HCT116 (cell line): Measurements from ENCODE around the gene KSR1. TPM values are rescaled to one million over a fixed set of nuclear protein-coding genes. Genes with fewer than 3 reads are reported as not detected.

ENCODE experiments used
- ATAC-seq: fragments of 200-7000 bp; cut with Tn5 transposase; 2 replicates; pipeline ENCODE4 v1.9.1; 2020; ENCODE audit warnings: mild to moderate bottlenecking, moderate library complexity
- BruUV-seq: library from RNA; stranded (reverse); fragments of 400-500 nt; replicated peaks from 2 replicates; lab custom pipeline; 2021; lab: Mats Ljungman, UMichigan
- CTCF ChIA-PET: fragments of 300-600 bp; sonication (Branson Sonifier 250); formaldehyde crosslinking; loops from one replicate; lab custom pipeline; 2021; ENCODE audit warnings: antibody characterized with exemption; lab: Charles Lee
- POLR2A ChIA-PET: fragments of 300-600, 350-600 bp; sonication (Branson Sonifier 250); formaldehyde crosslinking; loops from one replicate; lab custom pipeline; 2021; ENCODE audit warnings: antibody characterized with exemption; lab: Charles Lee
- RAD21 ChIA-PET, 2 experiments: fragments of 300-600 bp; sonication (Branson Sonifier 250); formaldehyde crosslinking; loops; one replicate each; lab custom pipeline; 2023; ENCODE audit warnings: low total read pairs in 2 of 2; ENCODE audit not compliant: uncharacterized antibody in 2 of 2, unreplicated experiment in 2 of 2, low non-redundant PET in 1 of 2; lab: Charles Lee
- DNase-seq: peaks from one replicate; pipeline ENCODE4 v3.0.0-alpha.2; 2010; ENCODE audit warnings: low read depth, low spot score
- H2AFZ ChIP-seq: fragments of 200-600 bp; shearing (Covaris generic), sonication (generic); 2 replicates; pipeline ENCODE4 v1.6.1; 2017; ENCODE audit warnings: low read depth, mixed run types, mixed read lengths, antibody characterized with exemption, low read length; ENCODE audit not compliant: poor library complexity, severe bottlenecking
- H3K27ac ChIP-seq: 2 replicates; pipeline ENCODE4 v1.5.1; 2012; ENCODE audit warnings: low read depth, low read length
- H3K27me3 ChIP-seq: fragments of 200-600 bp; sonication (generic); 2 replicates; pipeline ENCODE4 v1.6.1; 2016; ENCODE audit warnings: mixed run types, low read length, mixed read lengths; ENCODE audit not compliant: insufficient read depth
- H3K36me3 ChIP-seq, 2 experiments: fragments of 200-500 bp in 1 of 2; fragments of 200-600 bp in 1 of 2; sonication (Bioruptor generic) in 1 of 2; sonication (generic) in 1 of 2; 2 replicates each; pipeline versions ENCODE4 v1.5.1 to v1.6.1; 2014 to 2016; ENCODE audit warnings: low read length in 2 of 2, inconsistent platforms in 1 of 2, mixed read lengths in 1 of 2, mixed run types in 1 of 2; ENCODE audit not compliant: insufficient read depth in 2 of 2, control insufficient read depth in 1 of 2
- H3K4me1 ChIP-seq, 2 experiments: fragments of 200-600 bp in 1 of 2; sonication (generic) in 1 of 2; 2 replicates each; pipeline versions ENCODE4 v1.5.1 to v1.6.1; 2012 to 2017; ENCODE audit warnings: low read length in 2 of 2, inconsistent platforms in 1 of 2, mild to moderate bottlenecking in 1 of 2, mixed read lengths in 1 of 2, mixed run types in 1 of 2, moderate library complexity in 1 of 2; ENCODE audit not compliant: insufficient read depth in 2 of 2, control insufficient read depth in 1 of 2
- H3K4me2 ChIP-seq: fragments of 200-600 bp; sonication (generic); 2 replicates; pipeline ENCODE4 v1.6.1; 2017; ENCODE audit warnings: mixed run types, low read length, mixed read lengths
- H3K4me3 ChIP-seq, 2 experiments: fragments of 200-600 bp in 1 of 2; sonication (generic) in 1 of 2; replicated peaks in 1 of 2; 2 replicates each; pipeline ENCODE4 v1.5.1; 2011 to 2016; ENCODE audit warnings: low read length in 2 of 2, control low read depth in 1 of 2, low read depth in 1 of 2, mild to moderate bottlenecking in 1 of 2, mixed read lengths in 1 of 2, mixed run types in 1 of 2
- H3K79me2 ChIP-seq: fragments of 200-600 bp; sonication (generic); 2 replicates; pipeline ENCODE4 v1.6.1; 2017; ENCODE audit warnings: mild to moderate bottlenecking, mixed run types, low read length, moderate library complexity, mixed read lengths; ENCODE audit not compliant: insufficient read depth
- H3K9ac ChIP-seq: fragments of 200-600 bp; sonication (generic); 2 replicates; pipeline ENCODE4 v1.6.1; 2016; ENCODE audit warnings: low read length, mixed read lengths
- H3K9me2 ChIP-seq: fragments of 200-600 bp; sonication (generic), shearing (Covaris generic); 2 replicates; pipeline ENCODE4 v1.6.1; 2017; ENCODE audit warnings: mixed run types, mild to moderate bottlenecking, moderate library complexity; ENCODE audit not compliant: insufficient read depth
- H3K9me3 ChIP-seq, 2 experiments: fragments of 200-500 bp in 1 of 2; fragments of 200-600 bp in 1 of 2; sonication (Bioruptor generic) in 1 of 2; sonication (generic) in 1 of 2; 2 replicates each; pipeline ENCODE4 v1.6.1; 2014 to 2017; ENCODE audit warnings: low read length in 2 of 2, mixed read lengths in 2 of 2, inconsistent platforms in 1 of 2, low read depth in 1 of 2, mild to moderate bottlenecking in 1 of 2, mixed run types in 1 of 2, moderate library complexity in 1 of 2; ENCODE audit not compliant: control insufficient read depth in 1 of 2, insufficient read depth in 1 of 2
- H4K20me1 ChIP-seq: fragments of 200-600 bp; sonication (generic), shearing (Covaris generic); 2 replicates; pipeline ENCODE4 v1.6.1; 2017; ENCODE audit warnings: mixed run types, mild to moderate bottlenecking, moderate library complexity; ENCODE audit not compliant: insufficient read depth
- CBX3 ChIP-seq: IDR thresholded peaks from 2 replicates; pipeline ENCODE4 v1.6.1; 2012; ENCODE audit warnings: low read depth
- CEBPB ChIP-seq: IDR thresholded peaks from 2 replicates; pipeline ENCODE4 v1.6.1; 2012; ENCODE audit warnings: low read depth
- ELF1 ChIP-seq: IDR thresholded peaks from 2 replicates; pipeline ENCODE4 v1.6.1; 2012; ENCODE audit warnings: low read depth, borderline replicate concordance
- EZH2 ChIP-seq: fragments of 200-600 bp; sonication (generic); IDR thresholded peaks from 2 replicates; pipeline ENCODE4 v1.6.1; 2017; ENCODE audit warnings: antibody characterized with exemption, mixed run types
- EZH2phosphoT487 ChIP-seq: fragments of 200-600 bp; IDR thresholded peaks from 2 replicates; pipeline ENCODE4 v1.6.1; 2018; ENCODE audit warnings: antibody characterized with exemption, borderline replicate concordance
- POLR2A ChIP-seq: IDR thresholded peaks from 2 replicates; pipeline ENCODE4 v1.7.0; 2011; ENCODE audit warnings: borderline replicate concordance; ENCODE audit not compliant: insufficient read depth, insufficient read length; ENCODE audit errors: extremely low read depth
- POLR2AphosphoS5 ChIP-seq: IDR thresholded peaks from 2 replicates; pipeline ENCODE4 v1.6.1; 2011; ENCODE audit warnings: mild to moderate bottlenecking, low read depth, low read length, moderate library complexity
- SIN3A ChIP-seq: IDR thresholded peaks from 2 replicates; pipeline ENCODE4 v1.6.1; 2012; ENCODE audit warnings: low read depth
- SP1 ChIP-seq: IDR thresholded peaks from 2 replicates; pipeline ENCODE4 v1.6.1; 2012; ENCODE audit warnings: low read depth
- SRF ChIP-seq: IDR thresholded peaks from 2 replicates; pipeline ENCODE4 v1.6.1; 2012; ENCODE audit warnings: low read depth
- TCF7L2 ChIP-seq: IDR thresholded peaks from 2 replicates; pipeline ENCODE4 v1.7.0; 2011; ENCODE audit warnings: borderline replicate concordance, inconsistent platforms; ENCODE audit not compliant: insufficient read depth, insufficient read length; ENCODE audit errors: extremely low read depth
- ZNF274 ChIP-seq: fragments of 200-500 bp; sonication (Bioruptor generic); IDR thresholded peaks from 2 replicates; pipeline ENCODE4 v1.6.1; 2014; ENCODE audit warnings: mild to moderate bottlenecking, low read depth, low read length, inconsistent platforms
- intact Hi-C: fragments of 100-400 bp; cut with micrococcal nuclease; formaldehyde crosslinking; loops from 2 replicates; pipeline ENCODE4 v1.10.0; 2022
- total RNA-seq: library from RNA; stranded (reverse); gene quantifications from one replicate; pipeline ENCODE4 v1.2.1, GENCODE V29; 2021; ENCODE audit not compliant: unreplicated experiment
- TF ChIP-seq, protein P1 (sequence below): IDR thresholded peaks from 2 replicates; pipeline ENCODE4 v1.6.1; 2011; ENCODE audit warnings: mild to moderate bottlenecking, low read length, moderate library complexity; ENCODE audit not compliant: insufficient replicate concordance; ENCODE audit errors: extremely low read depth
- TF ChIP-seq, protein P2 (sequence below): IDR thresholded peaks from 2 replicates; pipeline ENCODE4 v1.6.1; 2012
- TF ChIP-seq, protein P3 (sequence below), 3 experiments: fragments of 200-600 bp in 1 of 3; sonication (generic) in 1 of 3; IDR thresholded peaks in 2 of 3; conservative IDR thresholded peaks in 1 of 3; 2 replicates each; pipeline ENCODE4 v1.5.1; 2012 to 2017; ENCODE audit warnings: low read depth in 2 of 3, low read length in 2 of 3, antibody characterized with exemption in 1 of 3, borderline replicate concordance in 1 of 3, control low read depth in 1 of 3, mild to moderate bottlenecking in 1 of 3, mixed read lengths in 1 of 3, mixed run types in 1 of 3, moderate library complexity in 1 of 3; ENCODE audit not compliant: insufficient read depth in 1 of 3

Gene KSR1
- total RNA-seq, 1 experiment from 2014 or later: 16.5 TPM

DNA sequence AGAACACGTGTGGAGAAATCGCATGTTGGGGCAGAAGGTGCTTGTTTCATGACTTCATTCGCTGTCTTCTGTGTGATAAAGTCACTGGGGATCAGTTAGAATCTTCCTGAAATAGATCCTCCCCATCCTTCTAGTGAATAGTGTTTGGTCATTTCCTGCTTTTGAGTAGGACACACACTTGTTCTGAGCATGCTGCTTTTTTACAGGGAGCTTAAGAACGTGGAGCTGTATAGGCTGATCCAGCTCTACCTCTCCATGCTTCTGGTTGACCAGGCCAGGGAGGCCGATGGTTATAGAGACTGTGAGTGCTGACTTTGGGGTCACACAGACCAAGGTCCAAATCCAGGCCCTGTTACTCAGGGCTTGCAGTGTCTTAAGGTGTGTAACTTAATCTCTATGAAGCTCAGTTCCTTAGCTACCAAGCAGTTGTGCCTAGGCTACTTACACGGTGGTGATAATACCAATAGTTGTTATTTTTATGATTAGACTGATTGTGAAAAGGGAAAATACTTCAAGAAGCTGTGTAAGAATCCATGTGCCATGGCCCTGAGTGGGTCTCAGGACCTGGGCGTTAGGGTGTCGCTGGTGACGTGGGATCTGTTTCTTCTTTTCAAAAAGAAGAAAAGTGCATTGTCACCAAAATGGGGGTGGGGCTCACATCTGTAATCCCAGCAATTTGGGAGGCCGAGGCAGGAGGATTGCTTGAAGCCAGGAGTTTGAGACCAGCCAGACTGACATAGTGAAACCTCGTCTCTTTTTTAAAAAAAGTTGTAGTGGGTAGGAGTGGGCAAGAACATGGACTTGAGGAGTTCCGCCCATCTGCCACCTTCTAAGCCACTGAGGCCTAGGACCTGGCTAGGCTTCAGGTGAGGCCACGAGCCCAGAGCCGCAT, 110.7 kb downstream of the KSR1 start:
- no peak overlapping the region for H2AFZ ChIP-seq
- H3K36me3 ChIP-seq: no peaks in the 10 kb centered on the region
- BruUV-seq: no TSS peak
- TF ChIP-seq, protein P1, sequence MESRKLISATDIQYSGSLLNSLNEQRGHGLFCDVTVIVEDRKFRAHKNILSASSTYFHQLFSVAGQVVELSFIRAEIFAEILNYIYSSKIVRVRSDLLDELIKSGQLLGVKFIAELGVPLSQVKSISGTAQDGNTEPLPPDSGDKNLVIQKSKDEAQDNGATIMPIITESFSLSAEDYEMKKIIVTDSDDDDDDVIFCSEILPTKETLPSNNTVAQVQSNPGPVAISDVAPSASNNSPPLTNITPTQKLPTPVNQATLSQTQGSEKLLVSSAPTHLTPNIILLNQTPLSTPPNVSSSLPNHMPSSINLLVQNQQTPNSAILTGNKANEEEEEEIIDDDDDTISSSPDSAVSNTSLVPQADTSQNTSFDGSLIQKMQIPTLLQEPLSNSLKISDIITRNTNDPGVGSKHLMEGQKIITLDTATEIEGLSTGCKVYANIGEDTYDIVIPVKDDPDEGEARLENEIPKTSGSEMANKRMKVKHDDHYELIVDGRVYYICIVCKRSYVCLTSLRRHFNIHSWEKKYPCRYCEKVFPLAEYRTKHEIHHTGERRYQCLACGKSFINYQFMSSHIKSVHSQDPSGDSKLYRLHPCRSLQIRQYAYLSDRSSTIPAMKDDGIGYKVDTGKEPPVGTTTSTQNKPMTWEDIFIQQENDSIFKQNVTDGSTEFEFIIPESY: no peak
- TF ChIP-seq SP1: no peak
- TF ChIP-seq EZH2: no peak
- TF ChIP-seq SRF: no peak
- TF ChIP-seq, protein P2, sequence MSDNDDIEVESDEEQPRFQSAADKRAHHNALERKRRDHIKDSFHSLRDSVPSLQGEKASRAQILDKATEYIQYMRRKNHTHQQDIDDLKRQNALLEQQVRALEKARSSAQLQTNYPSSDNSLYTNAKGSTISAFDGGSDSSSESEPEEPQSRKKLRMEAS: no peak
- TF ChIP-seq POLR2AphosphoS5: no peak
- no peak for TF ChIP-seq ZNF274
- no peak for TF ChIP-seq TCF7L2
- TF ChIP-seq CEBPB: no peak
- no peak for TF ChIP-seq EZH2phosphoT487
- TF ChIP-seq ELF1: no peak
- TF ChIP-seq SIN3A: no peak
- no peak for TF ChIP-seq CBX3
- TF ChIP-seq, protein P3, sequence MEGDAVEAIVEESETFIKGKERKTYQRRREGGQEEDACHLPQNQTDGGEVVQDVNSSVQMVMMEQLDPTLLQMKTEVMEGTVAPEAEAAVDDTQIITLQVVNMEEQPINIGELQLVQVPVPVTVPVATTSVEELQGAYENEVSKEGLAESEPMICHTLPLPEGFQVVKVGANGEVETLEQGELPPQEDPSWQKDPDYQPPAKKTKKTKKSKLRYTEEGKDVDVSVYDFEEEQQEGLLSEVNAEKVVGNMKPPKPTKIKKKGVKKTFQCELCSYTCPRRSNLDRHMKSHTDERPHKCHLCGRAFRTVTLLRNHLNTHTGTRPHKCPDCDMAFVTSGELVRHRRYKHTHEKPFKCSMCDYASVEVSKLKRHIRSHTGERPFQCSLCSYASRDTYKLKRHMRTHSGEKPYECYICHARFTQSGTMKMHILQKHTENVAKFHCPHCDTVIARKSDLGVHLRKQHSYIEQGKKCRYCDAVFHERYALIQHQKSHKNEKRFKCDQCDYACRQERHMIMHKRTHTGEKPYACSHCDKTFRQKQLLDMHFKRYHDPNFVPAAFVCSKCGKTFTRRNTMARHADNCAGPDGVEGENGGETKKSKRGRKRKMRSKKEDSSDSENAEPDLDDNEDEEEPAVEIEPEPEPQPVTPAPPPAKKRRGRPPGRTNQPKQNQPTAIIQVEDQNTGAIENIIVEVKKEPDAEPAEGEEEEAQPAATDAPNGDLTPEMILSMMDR (IDR thresholded peaks at IDR 0.05 in 2 of 3, conservative IDR thresholded peaks at IDR 0.05 in 1 of 3; ENCODE audit: borderline replicate concordance in 1 of 3, insufficient read depth in 1 of 3, low read depth in 2 of 3, low read length in 2 of 3): no peak
- no peak for TF ChIP-seq POLR2A
- TF ChIP-seq, all 23 proteins: peak for 0
- DNase-seq (no peak), ATAC-seq (no peak)
- Histone ChIP-seq H3K27ac (no peak overlapping the region), H4K20me1 (no peaks in the 10 kb centered on the region), H3K9ac (no peak overlapping the region), H3K9me3 (no peaks in the 10 kb centered on the region), H3K79me2 (no peaks in the 10 kb centered on the region), H3K4me1 (peaks cover 16 to 41% of the 10 kb centered on the region in 2 experiments), H3K9me2 (no peaks in the 10 kb centered on the region), H3K4me2 (no peak overlapping the region), H3K4me3 (no peak overlapping the region), H3K27me3 (no peaks in the 10 kb centered on the region)
- RAD21 ChIA-PET: interaction anchor here in 1 of 2 experiments (0.6 kb wide), 1 partner anchor 110 kb away, joined by 4 read pairs; the partner anchor contains the start of gene KSR1
- POLR2A ChIA-PET: no interaction called here
- intact Hi-C loops: no loop called here
- CTCF ChIA-PET: no interaction called here
